Vagina (tissue), 2 donors: ENCODE measurements around the gene TBC1D16.

ENCODE experiments used
- POLR2A ChIP-seq, 2 donors: fragments of 450-650 bp; IDR thresholded peaks; one replicate each; pipeline ENCODE4 v1.6.1; 2017; ENCODE audit warnings: antibody characterized with exemption in 2 of 2, mild to moderate bottlenecking in 2 of 2, moderate library complexity in 2 of 2
- TF ChIP-seq, protein P1 (sequence below), 3 experiments: fragments of 450-650 bp in 2 of 3; fragments of 200-600 bp in 1 of 3; sonication (generic) in 1 of 3; IDR thresholded peaks; one replicate each; pipeline ENCODE4 v1.5.1; 2017 to 2019; ENCODE audit warnings: antibody characterized with exemption in 3 of 3, mild to moderate bottlenecking in 2 of 3, moderate library complexity in 2 of 3

DNA sequence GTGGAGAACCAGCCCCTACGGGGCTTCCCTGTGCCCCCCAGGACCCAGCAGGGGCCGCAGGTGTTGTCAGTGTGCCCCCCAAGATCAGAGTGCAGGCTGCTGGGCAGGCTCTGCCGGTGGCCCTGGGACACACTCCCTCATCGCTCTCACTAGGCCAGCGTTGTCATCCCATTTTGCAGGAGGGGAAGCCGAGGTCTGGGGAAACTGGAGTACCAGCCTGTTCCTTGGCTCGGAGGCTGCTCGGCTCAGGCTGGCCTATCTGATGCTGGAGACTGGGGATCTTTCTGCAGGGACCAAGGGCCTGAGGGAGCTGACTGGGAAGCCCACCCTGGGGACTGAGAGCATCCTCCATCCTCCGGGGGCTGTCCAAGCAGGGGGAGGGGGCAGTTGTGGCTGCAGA, 122.2 kb downstream of the TBC1D16 start:
- TF ChIP-seq, protein P1, sequence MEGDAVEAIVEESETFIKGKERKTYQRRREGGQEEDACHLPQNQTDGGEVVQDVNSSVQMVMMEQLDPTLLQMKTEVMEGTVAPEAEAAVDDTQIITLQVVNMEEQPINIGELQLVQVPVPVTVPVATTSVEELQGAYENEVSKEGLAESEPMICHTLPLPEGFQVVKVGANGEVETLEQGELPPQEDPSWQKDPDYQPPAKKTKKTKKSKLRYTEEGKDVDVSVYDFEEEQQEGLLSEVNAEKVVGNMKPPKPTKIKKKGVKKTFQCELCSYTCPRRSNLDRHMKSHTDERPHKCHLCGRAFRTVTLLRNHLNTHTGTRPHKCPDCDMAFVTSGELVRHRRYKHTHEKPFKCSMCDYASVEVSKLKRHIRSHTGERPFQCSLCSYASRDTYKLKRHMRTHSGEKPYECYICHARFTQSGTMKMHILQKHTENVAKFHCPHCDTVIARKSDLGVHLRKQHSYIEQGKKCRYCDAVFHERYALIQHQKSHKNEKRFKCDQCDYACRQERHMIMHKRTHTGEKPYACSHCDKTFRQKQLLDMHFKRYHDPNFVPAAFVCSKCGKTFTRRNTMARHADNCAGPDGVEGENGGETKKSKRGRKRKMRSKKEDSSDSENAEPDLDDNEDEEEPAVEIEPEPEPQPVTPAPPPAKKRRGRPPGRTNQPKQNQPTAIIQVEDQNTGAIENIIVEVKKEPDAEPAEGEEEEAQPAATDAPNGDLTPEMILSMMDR (IDR thresholded peaks at IDR 0.05) = no peak
- TF ChIP-seq POLR2A (IDR thresholded peaks at IDR 0.05) = no peak
